ENCODE data around the gene SMIM35.

Gene SMIM35

DNA sequence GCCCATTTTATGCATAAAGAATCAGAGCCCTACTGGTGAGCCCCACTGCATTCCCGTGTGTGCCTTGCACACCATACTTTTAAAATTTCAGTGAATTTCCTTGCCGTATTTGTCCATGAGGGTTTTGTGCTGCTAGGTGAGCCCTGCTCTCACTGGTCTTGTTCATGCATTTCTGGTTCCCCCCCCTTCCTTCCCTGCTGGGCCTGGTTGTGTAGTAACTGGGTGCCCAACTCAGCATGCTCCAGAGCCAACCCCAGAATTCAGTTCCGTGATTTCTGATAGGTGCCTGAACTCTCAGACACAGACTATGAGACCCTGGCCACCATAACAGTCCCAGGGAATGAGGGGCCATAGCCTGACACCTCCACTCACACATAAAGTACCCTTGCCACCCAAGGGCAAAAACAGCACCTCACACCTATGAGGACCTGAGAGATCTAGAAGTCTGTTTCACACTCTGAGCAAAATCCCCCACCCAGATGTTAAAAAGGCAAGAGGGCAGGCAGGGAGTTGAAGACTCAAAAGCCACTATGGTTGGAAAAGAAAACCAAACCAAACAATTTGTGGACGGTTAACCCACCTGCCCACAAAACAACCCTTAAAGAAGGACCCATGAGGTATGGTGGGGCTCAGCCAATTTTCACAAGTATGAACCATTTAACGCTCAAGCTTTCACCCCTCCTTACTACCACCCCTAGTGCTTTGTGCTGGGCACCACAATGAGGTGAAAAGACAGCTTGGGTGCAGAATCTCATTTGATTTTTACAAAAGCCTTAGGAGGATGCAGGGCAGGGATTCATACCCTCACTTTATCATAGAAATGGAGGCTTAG, 117.4 kb downstream of the SMIM35 start:
- H3K27me3 ChIP-seq (ENCODE audit: low read length) = no peaks in the 10 kb centered on the region
- H2AFZ ChIP-seq (ENCODE audit: low read depth, low read length, severe bottlenecking) = no peak overlapping the region
- H3K27ac ChIP-seq (ENCODE audit: low read depth, low read length) = no peak overlapping the region
- 0 out of 2 replicates have a peak, but pooled peaks cover 3% of the 10 kb centered on the region for H3F3A ChIP-seq (ENCODE audit: insufficient read depth)
- no peaks in the 10 kb centered on the region for H3K79me2 ChIP-seq (ENCODE audit: insufficient read depth, low read length)
- H3K9ac ChIP-seq (ENCODE audit: low read length) = no peak overlapping the region
- no peaks in the 10 kb centered on the region for H4K20me1 ChIP-seq (ENCODE audit: low read depth, low read length)
- H3K9me3 ChIP-seq (ENCODE audit: insufficient read depth, low read length) = no peaks in the 10 kb centered on the region
- no peaks in the 10 kb centered on the region for H3K9me2 ChIP-seq (replicated peaks; ENCODE audit: insufficient read depth, low read length)
- no peaks in the 10 kb centered on the region for H3K36me3 ChIP-seq (ENCODE audit: low read length)
- H3K4me2 ChIP-seq (ENCODE audit: low read depth, low read length, poor library complexity, severe bottlenecking) = no peak overlapping the region
- H3K4me3 ChIP-seq (ENCODE audit: insufficient read depth, low read length, poor library complexity, severe bottlenecking) = no peak overlapping the region
- TF ChIP-seq CTCF (IDR thresholded peaks at IDR 0.05; ENCODE audit: insufficient read depth, low read length, poor library complexity, severe bottlenecking) (no peak), EZH2phosphoT487 (conservative IDR thresholded peaks at IDR 0.05; ENCODE audit: low read length) (no peak)

DNA sequence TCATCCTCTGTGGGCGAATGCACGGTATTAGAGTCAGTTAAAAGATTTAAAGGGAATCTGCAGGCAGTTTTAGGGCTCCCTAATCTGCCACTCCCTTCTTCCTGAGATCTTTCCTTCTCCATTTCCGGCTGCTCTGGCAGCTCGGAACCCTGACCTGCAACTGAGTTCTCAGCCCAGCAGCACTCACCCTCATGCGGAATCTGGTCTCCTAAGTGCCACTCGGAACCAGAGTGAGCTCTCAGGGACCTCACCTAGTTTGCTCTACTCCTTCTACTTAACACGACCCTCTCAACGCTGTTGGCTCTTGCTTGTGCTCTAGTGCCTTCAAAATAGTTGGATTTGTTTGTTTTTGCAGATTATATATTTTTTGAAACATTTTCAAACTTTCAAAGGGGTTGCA, 119.9 kb downstream of the SMIM35 start:
- H2AFZ ChIP-seq (ENCODE audit: low read depth, low read length, severe bottlenecking) = no peak overlapping the region
- no peaks in the 10 kb centered on the region for H3K27me3 ChIP-seq (ENCODE audit: low read length)
- H3K9me2 ChIP-seq (replicated peaks; ENCODE audit: insufficient read depth, low read length) = no peaks in the 10 kb centered on the region
- 0 out of 2 replicates have a peak, but pooled peaks cover 7% of the 10 kb centered on the region for H3F3A ChIP-seq (ENCODE audit: insufficient read depth)
- H3K9ac ChIP-seq (ENCODE audit: low read length) = no peak overlapping the region
- no peaks in the 10 kb centered on the region for H4K20me1 ChIP-seq (ENCODE audit: low read depth, low read length)
- H3K27ac ChIP-seq (ENCODE audit: low read depth, low read length) = no peak overlapping the region
- H3K9me3 ChIP-seq (ENCODE audit: insufficient read depth, low read length) = no peaks in the 10 kb centered on the region
- H3K4me2 ChIP-seq (ENCODE audit: low read depth, low read length, poor library complexity, severe bottlenecking) = no peak overlapping the region
- H3K36me3 ChIP-seq (ENCODE audit: low read length) = no peaks in the 10 kb centered on the region
- no peak overlapping the region for H3K4me3 ChIP-seq (ENCODE audit: insufficient read depth, low read length, poor library complexity, severe bottlenecking)
- no peaks in the 10 kb centered on the region for H3K79me2 ChIP-seq (ENCODE audit: insufficient read depth, low read length)
- TF ChIP-seq EZH2phosphoT487 (conservative IDR thresholded peaks at IDR 0.05; ENCODE audit: low read length) (no peak), CTCF (IDR thresholded peaks at IDR 0.05; ENCODE audit: insufficient read depth, low read length, poor library complexity, severe bottlenecking) (no peak)

DNA sequence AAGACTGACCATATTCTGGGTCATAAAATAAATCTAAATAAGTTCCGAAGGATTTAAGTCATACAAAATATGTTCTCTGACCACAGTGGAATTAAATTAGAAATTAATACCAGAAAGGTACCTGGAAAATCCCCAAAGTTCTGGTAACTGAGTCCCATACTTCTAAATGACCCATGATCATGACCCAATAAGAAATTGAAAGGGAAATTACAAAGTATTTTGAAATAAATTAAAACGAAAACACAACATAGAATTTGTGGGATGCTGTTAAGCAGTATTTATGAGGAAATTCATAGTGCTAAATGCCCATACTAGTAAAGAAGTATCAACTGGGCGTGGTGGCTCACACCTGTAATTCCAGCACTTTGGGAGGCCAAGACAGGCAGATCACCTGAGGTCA, 123.9 kb downstream of the SMIM35 start:
- H3K9me3 ChIP-seq (ENCODE audit: insufficient read depth, low read length) = no peaks in the 10 kb centered on the region
- no peaks in the 10 kb centered on the region for H3K79me2 ChIP-seq (ENCODE audit: insufficient read depth, low read length)
- TF ChIP-seq CTCF (IDR thresholded peaks at IDR 0.05; ENCODE audit: insufficient read depth, low read length, poor library complexity, severe bottlenecking) (no peak), EZH2phosphoT487 (conservative IDR thresholded peaks at IDR 0.05; ENCODE audit: low read length) (no peak)
- 0 out of 2 replicates have a peak, but pooled peaks cover 7% of the 10 kb centered on the region for H3F3A ChIP-seq (ENCODE audit: insufficient read depth)
- H3K9me2 ChIP-seq (replicated peaks; ENCODE audit: insufficient read depth, low read length) = no peaks in the 10 kb centered on the region
- no peak overlapping the region for H3K9ac ChIP-seq (ENCODE audit: low read length)
- no peak overlapping the region for H3K4me3 ChIP-seq (ENCODE audit: insufficient read depth, low read length, poor library complexity, severe bottlenecking)
- H3K4me2 ChIP-seq (ENCODE audit: low read depth, low read length, poor library complexity, severe bottlenecking) = no peak overlapping the region
- no peak overlapping the region for H3K27ac ChIP-seq (ENCODE audit: low read depth, low read length)
- no peaks in the 10 kb centered on the region for H4K20me1 ChIP-seq (ENCODE audit: low read depth, low read length)
- no peaks in the 10 kb centered on the region for H3K27me3 ChIP-seq (ENCODE audit: low read length)
- H3K36me3 ChIP-seq (ENCODE audit: low read length) = peaks cover 2% of the 10 kb centered on the region; the same call in 1 of the 2 replicates
- no peak overlapping the region for H2AFZ ChIP-seq (ENCODE audit: low read depth, low read length, severe bottlenecking)

All from SU-DHL-6 (cell line).